ENCODE measurements around the gene PTPRK.

GRCh38 chr6:128452713-128453112, 67.7 kb downstream of the PTPRK start:
- TF ChIP-seq POLR2A (IDR thresholded peaks at IDR 0.05; ENCODE audit: low read depth, low read length) (no peak), POLR2AphosphoS5 (IDR thresholded peaks at IDR 0.05; ENCODE audit: low read depth, low read length) (no peak)

Data from GM12891 (cell line).